NCI-H2196 (cell line): Measurements from ENCODE around the gene TRIM43B.
"Not testable (repeated sequence)": the region's sequence is repeated elsewhere in the genome, so short reads cannot be mapped to it uniquely, and the experiment has no call there.

ENCODE experiments used
- DNase-seq: peaks from one replicate; lab custom pipeline; 2025; ENCODE audit not compliant: unreplicated experiment; lab: John Stamatoyannopoulos, UW

TRIM43B gene

DNA sequence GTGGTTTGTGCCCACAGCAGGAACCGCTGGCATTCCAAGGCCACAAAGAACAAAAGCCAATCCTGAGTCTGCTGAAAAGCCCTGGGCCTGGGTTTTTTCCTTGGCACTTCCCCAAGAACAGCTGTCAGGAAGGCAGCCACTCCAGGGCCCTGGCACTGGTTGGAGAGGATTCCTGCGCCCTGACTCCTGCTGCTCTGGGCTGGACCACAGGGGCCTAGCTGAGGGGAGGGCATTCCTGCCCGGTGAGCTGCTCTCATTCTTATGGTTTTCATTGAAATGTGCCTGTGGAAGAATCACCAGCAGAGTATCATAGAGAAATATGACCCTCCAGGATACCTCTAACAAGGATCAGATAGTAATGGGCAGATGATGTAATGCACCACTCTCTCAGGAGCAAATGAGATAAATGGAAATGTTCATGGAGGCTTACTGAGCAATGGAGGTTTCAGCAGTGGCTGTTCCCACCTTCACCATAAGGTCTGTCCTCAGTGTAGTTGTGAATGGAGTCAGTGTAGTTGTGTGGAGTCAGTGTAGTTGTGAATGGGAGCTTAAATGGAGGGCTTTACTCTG lies 50.0 kb downstream of the TRIM43B start:
- not testable (repeated sequence) for DNase-seq

GRCh38 chr2:95433973-95434372 lies 50.6 kb downstream of the TRIM43B start:
- not testable (repeated sequence) for DNase-seq

- not testable (repeated sequence) for DNase-seq
These were observed 51.2 kb downstream of the TRIM43B start for GRCh38 chr2:95433373-95433772.

DNA sequence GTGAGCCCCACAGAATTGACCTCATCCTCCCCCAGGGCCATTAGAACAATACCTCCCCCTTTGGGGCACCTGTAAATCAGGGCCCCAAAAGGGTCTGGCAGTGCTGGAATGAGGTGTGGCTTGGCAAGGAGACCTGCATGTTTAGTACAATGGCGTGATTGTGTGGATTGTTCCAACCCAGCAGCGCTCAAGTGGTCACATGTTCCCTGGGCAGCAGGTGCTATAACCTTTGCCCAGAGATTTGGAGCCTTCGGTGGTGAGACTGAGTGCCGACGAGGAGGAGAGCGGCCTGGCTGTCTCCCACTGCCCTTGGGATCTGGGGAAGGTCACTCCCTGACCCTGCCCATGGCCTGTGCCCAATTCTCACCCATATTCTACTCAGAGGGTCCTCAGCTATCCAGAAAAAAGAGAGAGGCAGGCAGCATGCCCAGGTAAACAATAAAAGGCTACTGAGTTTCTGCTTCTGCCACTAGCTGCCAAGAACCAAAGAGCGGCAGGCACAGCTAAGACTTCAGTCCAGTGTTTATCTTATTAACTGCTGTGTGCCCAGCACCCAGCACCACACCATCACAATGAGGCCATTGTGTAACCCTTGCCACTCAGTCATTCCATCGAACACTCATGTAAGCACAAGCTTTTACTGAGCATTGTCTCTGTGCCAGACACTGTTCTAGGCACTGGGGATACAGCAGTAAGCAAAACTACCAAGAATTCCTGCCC lies 54.6 kb downstream of the TRIM43B start:
- not testable (repeated sequence) for DNase-seq

DNA sequence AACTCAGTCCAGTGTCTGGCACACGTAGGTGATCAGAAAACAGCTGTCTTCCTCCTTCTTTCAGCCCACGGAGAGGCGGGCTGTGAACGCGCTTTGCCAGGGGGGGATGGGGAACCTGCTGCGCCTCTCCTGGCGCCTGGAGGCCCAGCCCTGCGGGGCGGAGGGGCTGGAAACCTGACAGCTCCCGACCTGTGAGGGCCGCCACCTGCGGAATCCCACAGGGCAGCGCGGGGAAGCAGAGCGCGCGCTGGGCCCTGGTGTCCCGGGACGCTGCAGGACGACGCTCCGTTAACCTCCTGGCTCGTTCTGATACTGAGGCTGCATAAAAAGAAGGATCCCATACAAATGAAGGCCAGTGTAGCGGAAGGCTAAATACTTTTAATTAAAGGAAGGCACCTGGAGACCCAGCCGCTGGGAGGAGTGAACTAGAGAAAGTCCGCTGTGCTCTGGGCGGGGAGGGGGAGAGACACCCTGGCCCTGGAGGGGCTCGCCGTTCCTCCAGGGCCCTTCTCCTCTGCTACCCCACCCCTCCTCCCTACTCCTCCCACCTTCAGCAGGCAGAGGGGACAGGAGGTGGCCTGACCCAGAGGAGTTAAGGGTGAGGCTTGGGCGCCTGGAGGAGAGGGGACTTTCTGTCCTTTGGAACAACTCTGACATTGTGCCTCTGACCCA lies 57.2 kb downstream of the TRIM43B start:
- not testable (repeated sequence) for DNase-seq
